ENCODE data around the gene MCCC1.
"Not testable (repeated sequence)": the region's sequence is repeated elsewhere in the genome, so short reads cannot be mapped to it uniquely, and the experiment has no call there.

MCCC1 gene

DNA sequence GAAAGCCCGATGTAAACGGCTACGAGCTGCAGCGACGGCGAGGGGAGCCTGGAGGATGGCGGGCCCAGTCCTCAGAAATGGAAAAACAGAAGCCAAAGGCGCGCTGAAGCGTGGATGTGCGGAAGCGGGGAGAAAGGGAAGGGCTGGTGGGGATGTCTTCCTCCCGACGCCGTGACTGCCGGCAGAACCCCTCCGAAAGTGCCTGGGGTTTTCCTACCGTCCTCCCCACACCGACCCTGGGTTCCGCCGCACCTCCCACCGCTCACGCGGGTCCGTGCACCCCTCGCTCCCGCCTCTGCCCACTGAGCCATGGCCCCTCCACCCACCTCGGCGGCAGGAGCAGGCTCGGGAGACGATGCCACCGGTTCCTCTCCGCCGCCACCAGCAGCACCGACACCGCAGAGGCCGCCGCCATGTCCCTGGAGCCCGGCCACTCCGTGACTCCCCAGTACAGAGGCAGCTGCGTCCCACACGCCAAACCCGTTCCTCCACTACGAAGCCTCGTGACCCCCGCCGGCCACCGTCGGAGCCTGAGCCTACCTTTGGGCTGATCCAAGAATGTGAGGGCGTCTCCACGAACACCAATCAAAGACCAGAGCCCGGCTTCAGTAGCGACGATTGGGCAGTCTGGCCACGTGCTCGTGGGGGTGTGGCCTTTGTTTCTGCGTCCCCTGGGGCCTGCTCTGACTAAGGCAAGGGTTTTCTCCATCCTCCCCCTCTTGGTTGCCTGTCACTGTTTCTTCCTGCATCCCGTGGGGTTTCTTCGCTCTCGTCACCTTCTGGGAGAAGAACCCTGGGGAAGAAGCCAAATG is at the start of gene MCCC1:
Gene MCCC1, minus strand, starts transcription at position 471 of the 812 bp plus-strand sequence. Its CDS starts 56 bp downstream, at position 415.
- DNase-seq: peak; percentile 97 to 98

DNA sequence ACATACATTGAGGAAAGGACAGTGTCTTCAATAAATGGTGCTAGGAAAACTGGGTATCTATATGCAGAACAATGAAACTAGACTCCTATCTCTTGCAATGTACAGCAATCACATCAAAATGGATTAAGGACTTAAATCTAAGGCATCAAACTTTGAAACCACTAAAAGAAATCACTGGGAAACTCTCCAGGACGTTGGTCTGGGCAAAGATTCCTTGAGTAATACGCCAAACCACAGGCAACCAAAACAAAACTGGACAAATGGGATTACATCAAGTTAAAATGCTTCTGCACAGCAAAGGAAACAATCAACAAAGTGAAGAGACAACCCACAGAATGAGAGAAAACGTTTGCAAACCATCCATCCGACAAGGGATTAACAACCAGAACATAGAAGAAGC is 48.8 kb upstream of the MCCC1 start:
- no peak for DNase-seq

DNA sequence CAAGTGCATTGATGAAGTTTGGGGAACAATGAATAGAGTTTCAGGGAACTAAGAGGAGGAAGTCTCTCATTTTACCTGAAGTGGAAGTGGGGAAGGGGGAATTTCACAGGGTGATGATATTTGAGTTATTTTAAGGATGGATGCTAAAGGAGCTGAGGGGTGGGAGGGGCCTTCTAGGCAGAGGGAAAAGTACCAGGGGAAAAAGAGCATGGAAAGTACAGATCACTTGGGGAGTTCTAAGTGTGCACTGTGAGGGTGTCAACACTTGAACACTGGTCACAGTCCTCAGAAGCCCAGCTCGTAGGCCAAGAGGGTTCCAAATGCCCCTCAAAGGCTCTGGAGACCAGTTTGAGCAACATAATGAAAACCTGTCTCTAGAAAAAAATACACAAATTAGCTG is 45.1 kb upstream of the MCCC1 start:
- DNase-seq: no peak

DNA sequence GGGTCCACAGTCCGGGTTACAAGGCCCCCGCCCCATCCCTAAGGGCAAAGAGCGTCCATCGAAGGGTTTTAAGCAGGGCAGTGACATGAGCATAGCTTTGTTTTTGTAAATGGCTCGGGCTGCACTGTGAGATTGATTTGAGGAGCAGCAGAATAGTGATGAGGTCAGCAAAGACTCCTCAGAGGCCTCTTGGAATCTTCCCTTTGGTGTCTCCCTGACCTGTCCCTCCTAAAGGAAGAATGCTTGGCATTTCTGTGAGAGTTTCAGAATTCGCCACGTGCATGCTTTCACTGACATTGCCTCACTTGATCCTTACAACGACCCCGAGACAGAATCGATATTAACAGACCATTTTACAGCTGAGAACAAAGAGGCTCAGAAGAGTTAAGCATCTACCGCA is 42.9 kb upstream of the MCCC1 start:
- DNase-seq: no peak

DNA sequence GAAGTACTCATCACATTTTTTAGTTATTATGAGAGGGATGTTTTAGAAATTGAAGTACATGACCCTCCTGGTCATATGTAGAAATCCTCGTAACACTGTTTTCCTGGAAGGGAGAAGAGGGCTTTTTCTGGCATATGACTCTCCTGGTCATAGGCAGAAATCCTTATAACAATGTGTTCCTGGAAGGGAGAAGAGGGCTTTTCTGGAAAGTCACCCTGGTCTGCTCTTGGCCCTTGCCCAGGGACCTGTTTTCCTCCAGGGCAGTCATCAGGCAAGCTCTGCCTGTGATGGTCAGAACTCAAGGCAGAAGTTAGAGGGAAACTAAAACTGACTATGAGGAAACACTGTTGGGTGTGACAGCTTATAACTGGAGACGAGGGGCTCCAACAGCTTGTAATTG is 35.5 kb upstream of the MCCC1 start:
- no peak for DNase-seq

DNA sequence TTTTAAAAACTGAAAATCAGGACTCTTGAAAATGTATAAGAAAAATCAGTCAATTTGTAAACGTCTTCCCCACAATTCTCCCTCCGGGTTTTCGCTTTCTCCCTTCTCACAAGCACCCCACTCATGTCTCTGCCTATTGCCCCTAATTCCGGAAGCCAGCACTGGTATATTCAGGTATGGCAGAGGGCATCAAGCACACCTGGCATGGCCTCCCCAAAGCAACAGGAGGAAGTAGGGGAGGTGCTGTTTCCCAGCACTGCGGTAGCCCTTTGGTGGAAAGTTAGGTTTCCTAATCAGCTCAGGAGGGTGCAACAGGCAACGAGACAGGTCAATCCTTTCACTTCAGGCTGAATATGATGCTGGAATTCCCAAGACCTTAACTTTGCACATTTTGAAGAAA is 33.1 kb upstream of the MCCC1 start:
- DNase-seq: no peak

DNA sequence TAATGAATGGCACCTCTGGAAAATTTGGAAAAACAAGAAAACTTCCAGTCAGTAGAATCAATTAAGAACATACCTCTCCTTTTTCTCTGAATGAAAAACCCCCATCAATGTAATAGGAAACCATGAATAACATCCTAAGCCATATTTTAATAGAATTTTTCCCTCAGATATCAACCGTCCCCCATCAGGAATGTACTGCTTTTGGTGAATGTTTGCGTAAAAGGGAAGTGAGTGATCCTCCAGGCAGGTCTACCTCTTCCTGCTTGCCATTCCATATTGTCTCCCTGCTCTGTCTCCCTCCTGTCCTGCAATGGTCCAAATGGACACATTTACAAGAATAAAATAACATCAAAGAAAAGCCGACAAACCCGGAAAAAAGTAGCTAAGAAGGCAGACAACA is 32.4 kb upstream of the MCCC1 start:
- no peak for DNase-seq

DNA sequence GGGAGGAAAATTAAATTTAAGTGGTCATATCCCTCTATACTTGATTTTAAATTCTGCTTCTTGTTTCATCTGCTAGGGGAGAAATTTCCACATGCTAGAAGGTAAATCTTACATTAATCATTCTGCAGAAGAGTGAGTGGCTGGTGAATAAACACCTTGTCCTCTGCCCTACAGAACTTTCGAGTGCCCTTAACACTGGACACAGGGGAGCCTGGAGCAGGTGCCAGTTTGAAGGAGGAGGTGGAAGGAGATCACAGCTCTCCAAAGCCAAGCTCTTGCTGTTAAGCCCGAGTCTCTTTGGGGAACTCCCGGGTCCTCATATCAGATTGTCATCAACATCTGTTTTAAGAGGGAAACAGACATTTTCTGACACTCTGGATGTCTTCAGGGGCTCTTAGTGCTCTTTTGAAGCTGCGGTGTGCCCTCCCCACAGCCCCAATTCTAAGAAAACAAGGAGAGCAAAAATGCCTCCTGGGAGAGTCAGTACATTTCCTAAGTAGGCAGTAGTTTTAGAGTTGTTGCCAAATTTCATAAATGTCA is 32.0 kb upstream of the MCCC1 start:
- DNase-seq: no peak

DNA sequence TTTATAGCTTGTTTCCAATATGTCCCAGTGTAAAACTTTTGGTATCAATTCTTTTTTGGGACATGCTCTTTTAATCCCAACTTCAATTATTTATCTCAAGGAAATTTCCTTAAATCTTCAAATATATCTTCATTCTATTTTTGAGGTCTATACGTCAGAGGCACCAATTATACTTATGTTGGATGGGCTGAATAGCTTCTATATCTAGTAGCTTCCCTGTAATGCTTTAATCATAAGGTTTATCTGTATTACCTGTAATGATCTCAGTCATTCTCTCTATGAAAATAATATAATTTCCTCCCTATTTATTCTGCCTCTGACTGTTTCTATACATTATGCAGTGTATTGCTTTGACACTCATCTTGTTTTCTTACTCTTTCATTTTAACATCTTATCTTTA is 29.9 kb upstream of the MCCC1 start:
- no peak for DNase-seq

DNA sequence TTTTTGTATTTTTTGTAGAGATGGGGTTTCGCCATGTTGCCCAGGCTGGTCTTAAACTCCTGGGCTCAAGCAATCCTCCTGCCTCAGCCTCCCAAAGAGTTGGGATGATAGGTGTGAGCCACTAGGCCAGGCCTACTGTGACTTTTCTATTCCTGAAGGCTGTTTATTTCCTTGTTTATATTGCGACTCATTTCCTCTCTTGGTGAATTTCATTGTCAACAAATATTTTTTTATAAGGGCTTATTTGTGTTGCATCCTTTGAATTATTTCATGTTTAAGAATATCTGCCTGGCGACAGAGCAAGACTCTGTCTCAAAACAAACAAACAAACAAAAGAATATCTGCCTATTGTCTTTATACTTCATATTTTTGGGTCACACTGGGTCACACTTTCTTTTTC is 29.4 kb upstream of the MCCC1 start:
- DNase-seq: no peak

DNA sequence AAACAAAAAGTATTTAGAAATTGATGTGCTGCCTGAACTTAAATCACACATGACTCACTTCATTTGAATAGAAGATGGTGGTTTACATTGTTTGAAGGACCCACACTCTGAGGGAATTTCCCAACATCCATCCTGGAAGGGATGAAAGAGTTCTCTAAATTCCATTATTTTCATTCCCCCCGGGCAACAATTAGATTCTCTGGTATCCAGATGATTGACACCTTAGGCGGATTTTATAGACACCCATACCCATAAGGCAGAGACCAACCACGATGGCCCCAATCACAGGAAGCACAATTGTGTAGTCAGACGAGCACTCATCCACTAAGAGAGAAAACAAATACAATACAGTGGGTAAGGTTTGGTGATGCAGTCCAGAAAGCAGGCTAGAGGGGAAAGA is 24.6 kb upstream of the MCCC1 start:
- no peak for DNase-seq

DNA sequence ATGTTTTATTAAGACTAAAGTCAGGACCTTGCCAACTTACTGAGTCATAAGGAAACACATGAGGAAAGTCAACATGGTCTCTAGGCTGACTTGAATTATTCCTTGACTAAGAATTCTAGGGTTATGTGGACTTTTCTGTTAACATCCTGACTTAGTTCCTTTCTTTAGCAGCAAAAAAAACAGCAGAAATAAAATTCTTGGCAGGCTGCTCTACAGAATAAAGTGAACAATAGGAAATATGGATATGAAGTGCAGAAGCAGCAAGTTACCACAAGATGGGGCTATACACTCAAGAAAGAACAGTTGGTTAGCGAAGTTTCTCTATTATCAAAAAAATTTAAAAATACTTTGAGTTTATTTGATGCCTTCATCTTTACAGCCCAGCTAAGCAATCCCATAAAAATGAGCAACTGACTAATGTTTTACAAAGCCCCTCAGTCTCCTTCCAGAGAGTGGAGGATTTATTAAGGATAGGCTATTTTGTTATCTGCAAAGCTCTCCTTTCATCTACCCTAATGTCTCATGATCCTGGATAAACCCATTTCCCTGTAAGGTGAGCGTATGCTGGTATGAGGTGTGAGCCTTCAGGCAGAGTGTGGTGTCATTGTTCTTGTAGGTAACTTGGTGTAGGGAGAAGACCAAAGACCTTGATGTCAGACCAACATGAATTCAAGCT is 23.1 kb upstream of the MCCC1 start:
- DNase-seq: no peak

DNA sequence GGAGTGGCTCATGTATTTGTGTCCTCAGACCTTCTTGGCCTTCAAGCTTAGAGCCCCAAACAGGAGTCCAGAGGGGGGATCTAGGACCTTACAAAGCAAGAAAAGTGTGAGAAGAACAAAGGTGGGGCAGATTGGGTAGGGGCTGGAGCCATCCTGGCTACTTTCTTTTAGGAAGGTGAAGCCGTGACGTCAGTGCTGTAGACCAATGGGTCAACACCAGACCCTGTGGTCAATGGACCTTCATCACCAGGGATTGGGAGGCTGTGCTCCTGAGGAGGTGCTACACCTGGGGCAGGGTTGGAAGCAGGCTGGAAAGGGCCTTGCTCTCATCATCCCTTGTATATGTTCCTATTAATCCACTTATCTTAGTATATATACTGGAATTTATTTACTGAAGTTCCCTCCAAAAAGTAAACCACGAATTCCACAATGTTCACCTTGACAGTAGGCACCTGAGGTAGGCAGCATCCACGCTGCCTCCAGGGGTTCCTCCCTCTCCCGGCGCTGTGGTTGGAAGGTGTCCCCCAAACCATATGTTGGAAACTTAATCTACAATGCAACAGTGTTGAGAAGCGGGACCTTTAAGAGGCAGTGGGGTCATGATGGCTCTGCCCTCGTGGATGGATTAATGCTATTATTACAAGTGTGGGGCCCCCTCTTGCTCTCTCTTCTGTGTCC is 21.4 kb upstream of the MCCC1 start:
- no peak for DNase-seq

DNA sequence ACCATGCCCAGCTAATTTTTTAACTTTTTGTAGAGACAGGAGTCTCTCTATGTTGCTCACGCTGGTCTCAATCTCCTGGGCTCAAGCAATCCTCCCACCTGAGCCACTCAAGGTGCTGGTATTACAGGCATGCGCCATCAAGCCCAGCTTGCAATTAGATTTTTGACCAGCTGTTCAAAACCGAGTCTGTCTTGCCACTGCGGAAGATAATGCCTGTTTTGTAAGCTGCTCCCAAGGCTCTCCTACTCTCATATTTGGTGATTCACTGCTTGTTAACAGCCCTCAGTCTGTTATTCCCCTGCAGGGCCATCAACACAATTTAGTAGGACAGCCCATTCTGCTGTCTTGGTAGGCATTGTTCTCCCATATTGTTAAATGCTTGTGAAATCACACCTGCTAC is 17.8 kb upstream of the MCCC1 start:
- DNase-seq: no peak

DNA sequence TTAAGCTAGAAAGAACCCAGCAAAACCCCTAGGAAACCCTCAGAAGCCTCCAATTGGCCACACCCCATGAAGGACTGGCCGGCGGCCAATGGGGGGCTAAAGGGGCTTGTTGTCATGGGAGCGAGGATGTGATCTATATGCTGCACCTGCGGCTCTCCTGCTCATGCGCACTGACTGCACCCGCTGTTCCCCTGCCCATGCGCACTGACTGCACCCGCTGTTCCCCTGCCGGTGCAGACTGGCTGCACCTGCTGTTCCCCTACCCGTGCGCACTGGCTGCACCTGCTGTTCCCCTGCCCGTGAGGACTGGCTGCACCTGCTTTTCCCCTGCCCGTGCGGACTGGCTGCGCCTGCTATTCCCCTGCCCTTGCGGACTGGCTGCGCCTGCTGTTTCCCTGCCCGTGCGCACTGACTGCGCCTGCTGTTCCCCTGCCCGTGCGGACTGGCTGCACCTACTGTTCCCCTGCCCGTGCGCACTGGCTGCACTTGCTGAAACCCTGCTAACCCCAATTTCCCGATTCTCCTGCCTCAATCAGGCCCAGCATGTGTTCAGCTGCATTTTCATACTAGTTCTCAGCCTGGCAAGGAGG is 16.8 kb upstream of the MCCC1 start:
- peak; percentile 57 to 68 for DNase-seq

DNA sequence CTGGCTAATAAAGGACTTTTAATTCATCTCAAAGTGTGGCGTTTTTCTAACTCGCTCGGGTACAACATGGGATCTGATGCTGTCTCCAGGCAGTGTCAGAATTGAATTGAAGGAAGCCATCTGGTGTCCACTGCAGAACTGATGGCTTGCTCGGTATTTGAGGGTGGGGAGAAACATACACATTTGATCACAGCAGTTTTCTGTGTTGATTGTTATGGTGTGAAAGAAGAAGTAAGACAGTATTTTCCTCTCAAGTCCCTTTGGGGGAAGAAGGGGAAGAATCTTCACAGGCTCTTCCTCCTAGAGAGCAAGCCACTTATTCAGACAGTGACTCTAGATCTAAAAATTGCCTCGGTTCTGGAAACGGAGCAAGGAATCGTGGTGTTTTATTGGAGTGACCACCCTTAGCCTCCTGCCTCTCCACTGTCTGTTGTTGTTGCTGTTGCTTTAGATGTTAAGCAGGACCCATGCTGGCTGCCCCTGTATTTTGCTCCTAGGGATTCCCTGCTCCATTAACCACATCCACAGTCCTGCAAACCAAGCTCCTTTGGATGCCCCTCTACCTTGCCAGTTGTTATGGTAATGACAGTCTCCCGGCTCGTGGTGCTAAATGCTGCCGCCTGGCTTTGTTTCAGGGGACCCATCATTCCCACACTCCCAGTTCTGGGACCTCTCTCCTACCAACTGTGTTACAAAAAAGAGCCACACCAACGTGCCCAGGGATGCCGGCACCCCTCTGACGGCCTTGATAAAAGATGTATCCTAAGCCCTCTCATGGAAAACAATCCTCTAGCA is 15.3 kb upstream of the MCCC1 start:
- no peak for DNase-seq

DNA sequence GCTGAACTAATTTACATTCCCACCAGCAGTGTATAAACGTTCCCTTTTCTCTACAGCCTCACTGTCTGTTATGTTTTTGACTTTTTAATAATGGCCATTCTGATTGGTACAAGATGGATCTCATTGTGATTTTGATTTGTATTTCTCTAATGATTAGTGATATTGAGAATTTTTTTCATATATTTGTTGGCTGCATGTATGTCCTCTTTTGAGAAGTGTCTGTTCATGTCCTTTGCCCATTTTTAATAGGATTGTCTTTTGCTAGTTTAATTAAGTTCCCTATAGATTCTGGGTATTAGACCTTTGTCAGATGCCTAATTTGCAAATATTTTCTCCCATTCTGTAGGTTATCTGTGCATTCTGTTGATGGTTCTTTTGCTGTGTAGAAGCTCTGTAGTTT is 10.6 kb upstream of the MCCC1 start:
- DNase-seq: not testable (repeated sequence)

DNA sequence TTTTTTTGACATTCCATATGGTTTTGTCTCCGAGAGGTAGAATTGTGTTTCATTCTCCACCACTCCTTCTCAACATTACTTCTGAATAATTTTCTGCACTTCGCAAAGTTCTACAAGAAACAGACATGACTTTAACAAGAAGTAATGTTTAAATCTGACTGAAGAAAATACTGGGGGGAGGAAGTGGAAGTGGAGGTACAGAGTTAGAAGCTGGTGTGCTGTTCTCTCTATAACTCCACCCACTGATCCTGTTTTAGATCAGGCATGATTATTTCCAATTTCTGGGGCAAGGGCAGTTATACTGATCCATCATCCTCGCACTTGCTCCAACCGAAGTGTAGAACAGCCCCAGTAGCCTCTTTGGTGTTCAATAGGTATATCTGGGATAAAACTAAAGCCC is 9.2 kb upstream of the MCCC1 start:
- DNase-seq: no peak

DNA sequence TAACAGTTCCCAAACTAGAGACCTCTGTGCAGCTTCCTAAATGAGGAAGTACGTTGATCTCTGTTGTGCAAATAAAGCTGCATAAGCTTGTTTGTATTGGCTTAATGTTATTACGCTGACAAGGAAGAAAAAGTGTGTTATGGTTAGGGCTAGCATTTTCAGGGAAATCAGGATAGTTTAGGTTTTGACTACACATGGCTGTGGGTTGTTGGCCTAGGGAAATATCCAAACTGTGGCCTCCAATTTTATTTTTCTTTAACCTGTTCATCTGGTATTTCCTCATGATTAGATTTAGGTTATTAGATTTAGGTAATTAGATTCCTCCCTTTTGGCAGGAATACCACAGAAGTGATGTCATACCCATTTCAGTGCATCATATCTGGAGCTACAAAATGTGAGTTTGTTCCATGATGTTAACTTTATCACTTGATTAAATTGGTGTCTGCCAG is 8.7 kb upstream of the MCCC1 start:
- DNase-seq: no peak

DNA sequence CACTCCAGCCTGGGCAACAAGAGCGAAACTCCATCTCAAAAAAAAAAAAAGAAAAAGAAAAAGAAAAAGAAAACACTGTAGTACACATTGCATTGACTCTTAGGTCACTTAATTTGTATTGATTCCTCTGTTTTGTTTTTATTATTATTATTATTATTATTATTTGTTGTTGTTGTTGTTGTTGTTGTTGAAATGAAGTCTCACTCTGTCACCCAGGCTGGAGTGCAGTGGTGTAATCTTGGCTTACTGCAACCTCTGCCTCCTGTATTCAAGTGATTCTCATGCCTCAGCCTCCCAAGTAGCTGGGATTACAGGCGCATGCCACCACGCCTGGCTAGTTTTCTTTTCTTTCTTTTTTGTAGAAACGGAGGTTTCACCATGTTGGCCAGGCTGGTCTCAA is 8.1 kb upstream of the MCCC1 start:
- DNase-seq: not testable (repeated sequence)

DNA sequence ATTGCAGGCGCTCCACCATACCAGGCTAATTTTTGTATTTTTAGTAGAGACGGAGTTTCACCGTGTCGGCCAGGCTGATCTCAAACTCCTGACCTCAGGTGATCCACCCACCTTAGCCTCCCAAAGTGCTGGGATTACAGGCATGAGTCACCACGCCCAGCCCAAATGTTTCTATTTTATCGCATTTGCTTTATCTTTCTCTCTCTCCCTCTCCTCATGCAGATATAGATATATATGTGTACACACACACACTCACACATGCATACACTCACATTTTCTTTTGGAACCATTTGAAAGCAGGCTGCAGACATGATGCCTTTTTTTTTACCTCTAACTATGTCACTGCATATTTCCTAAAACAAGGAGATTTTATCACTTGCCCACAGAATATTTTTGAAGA is 7.3 kb upstream of the MCCC1 start:
- no peak for DNase-seq

DNA sequence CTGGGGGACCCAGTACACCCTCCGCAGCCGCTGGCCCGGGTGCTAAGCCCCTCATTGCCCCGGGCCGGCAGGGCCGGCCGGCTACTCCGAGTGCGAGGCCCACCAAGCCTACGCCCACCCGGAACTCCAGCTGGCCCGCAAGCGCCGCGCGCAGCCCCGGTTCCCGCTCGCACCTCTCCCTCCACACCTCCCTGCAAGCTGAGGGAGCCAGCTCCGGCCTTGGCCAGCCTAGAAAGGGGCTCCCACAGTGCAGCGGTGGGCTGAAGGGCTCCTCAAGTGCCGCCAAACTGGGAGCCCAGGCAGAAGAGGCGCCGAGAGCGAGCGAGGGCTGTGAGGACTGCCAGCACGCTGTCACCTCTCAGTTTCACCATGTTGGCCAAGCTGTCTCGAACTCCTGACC is 4.7 kb upstream of the MCCC1 start:
- DNase-seq: not testable (repeated sequence)

Data from stimulated activated CD4-positive, alpha-beta T cell treated with anti-CD3 and anti-CD28 coated beads, Interleukin-2, amount 100 ng/mL, for 24 hours (primary cell).